Epithelial cell of prostate (primary cell): ENCODE measurements around the gene MUC5B.

Experiments
- DNase-seq: peaks from one replicate; pipeline ENCODE4 v3.0.0-alpha.2; 2011; ENCODE audit warnings: low read depth, low spot score
- H3K27ac ChIP-seq: fragments of 450-650 bp; 2 replicates; pipeline ENCODE4 v1.5.1; 2017; ENCODE audit warnings: mild to moderate bottlenecking

MUC5B gene

GRCh38 chr11:1292644-1293618 lies 70.1 kb downstream of the MUC5B start:
- no peak for DNase-seq
- H3K27ac ChIP-seq = no peak overlapping the region

DNA sequence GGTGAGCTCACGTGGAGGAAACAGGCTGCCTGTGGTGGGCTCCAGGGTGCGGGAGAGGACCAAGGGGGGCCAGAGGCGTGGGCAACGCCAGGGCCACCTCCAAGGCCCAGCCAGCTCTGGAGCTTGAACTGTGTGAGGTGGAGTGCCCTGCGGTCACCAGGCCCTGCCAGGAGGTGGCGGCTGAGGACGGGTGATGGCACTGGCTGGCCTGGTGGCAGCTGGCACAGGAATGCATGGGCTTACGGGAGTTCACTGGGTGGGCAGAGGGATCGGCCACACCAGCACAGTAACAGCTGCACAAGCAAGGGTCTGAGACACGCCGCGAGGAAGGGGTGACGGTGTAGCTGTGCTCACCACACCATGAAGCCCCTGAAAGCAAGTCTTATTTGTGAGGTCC lies 70.8 kb downstream of the MUC5B start:
- DNase-seq = no peak

DNA sequence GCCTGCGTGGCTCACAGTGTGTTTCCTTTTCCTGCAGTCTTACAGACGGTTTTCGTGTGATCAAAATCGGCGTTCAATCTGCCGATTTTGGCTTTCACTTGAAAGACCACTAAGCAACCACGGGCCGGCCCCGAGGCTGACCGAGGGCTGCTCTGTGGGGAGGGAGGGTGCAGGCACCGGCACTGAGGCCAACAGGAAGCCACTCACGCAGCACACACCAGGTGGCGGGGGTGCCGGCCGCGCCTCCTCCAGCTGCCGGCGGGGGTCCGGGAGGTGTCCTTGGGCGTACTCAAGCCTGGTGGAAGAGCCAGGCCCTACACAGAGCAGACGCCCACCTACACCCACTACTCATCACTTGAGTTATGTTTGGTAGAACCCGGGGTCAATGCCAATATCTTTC lies 72.2 kb downstream of the MUC5B start:
- H3K27ac ChIP-seq = no peak overlapping the region
- DNase-seq = no peak

More for the DNA sequence above, 70.8 kb downstream of the MUC5B start:
- H3K27ac ChIP-seq = no peak overlapping the region

- DNase-seq = no peak
- no peak overlapping the region for H3K27ac ChIP-seq
These were observed 72.7 kb downstream of the MUC5B start for GRCh38 chr11:1295591-1295990.

DNA sequence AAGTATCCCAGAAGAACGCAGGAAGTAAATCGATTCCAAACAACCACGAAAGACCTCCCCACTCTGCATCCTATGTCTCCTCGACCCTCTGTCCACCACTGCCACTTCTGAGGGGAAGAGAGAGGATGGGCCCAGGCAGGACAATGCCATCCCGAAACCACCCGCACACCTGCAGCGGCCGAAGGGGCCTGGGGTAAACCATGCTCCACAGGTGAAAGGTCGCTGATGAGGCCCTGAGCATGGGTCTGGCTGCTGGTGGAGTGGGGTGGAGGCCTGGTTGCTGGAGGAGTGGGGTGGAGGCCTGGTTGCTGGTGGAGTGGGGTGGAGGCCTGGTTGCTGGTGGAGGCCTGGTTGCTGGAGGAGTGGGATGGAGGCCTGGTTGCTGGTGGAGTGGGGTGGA lies 73.4 kb downstream of the MUC5B start:
- DNase-seq = no peak
- H3K27ac ChIP-seq = no peak overlapping the region

- DNase-seq = no peak
- no peak overlapping the region for H3K27ac ChIP-seq
These were observed 74.2 kb downstream of the MUC5B start for GRCh38 chr11:1297011-1297575.

GRCh38 chr11:1297576-1298473 lies 75.0 kb downstream of the MUC5B start:
- no peak for DNase-seq
- H3K27ac ChIP-seq = no peak overlapping the region

DNA sequence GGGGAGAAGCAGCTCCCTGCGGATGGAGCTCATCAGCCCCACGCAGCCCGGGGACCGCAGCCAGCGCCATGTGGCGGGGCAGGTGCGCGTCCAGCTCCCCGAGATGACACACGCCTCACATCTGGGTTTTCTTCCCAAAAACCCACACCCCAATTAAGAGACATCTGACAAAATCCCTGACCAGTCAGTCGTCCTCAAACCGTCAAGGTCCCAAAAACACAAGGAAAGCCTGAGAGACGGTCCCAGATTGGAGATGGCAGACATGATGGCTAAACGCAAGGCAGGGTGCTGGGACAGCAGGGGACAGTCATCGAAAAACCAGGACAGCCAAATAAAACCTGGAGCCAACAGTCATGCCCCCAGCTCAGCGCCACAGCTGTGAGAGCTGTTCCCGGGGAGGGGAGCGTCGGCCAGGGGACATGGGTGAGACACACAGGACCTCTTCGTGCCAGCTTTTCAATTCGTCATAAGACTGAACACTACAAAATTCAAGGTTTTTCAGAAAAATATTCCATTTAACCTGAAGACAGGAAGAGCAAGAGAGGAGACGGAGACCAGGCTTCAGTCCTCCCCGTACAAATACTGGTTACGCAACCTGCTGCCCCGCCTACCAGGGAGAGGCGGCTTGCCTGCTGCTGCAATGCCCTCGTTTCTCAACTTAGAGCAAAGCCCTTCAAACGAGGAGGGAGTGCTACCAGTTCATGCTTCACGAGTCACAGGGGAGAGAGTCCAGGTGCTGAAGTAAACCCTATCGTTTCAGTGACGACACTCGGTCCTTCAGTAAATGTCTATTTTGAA lies 76.0 kb downstream of the MUC5B start:
- DNase-seq = peak; percentile 53
- peak overlapping the region; percentile 46 for H3K27ac ChIP-seq

DNA sequence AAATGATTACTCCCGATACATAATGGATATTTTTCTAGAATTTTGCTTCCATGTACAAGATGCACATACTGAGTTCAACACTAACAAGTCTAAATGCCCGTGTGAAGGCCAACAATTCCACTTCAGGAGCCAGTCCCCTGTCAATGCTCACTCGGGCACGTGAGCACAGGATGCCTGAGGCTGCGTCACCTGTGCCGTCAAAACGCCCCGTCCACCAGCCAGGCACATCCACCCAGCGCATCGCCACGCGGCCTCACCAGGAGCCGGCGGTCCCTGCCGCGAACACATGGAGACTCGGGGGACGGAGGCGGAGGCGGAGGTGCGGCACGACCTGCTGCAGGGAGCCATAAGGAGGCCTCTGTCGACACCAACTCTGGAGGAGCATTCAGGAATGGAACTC lies 76.8 kb downstream of the MUC5B start:
- H3K27ac ChIP-seq = peak overlapping the region; percentile 46
- DNase-seq = no peak

GRCh38 chr11:1300121-1300520 lies 77.3 kb downstream of the MUC5B start:
- DNase-seq = no peak
- H3K27ac ChIP-seq = peak overlapping the region; percentile 46

DNA sequence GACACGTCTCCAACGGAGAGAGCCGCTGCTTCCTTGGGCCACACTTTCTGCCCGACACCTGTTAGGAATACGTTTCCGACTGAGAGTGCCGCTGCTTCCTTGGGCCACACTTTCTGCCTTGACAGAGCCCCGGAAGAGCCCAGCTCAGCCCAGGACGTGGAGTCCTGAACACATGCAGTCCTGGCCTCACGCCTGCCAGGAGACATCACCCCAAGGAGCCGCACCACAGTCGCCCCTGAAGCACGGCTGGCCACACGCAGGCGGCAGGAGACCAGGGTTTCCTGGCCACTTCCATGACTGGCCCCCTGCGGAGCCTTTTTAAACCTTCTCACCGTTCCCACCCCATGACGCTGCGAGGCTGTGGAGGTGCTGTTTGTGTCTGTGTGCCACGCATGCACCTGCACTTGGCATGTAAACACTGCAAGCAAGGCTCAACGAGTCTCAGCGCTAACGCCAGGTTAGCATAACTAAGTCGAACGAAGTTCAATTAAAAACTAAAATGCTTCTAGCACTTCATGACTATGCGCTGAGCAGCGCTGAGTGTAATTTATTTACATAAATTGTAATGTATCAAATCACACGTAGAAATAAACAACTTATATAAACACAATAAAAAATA lies 77.8 kb downstream of the MUC5B start:
- no peak for DNase-seq
- H3K27ac ChIP-seq = no peak overlapping the region

GRCh38 chr11:1301220-1302000 lies 78.5 kb downstream of the MUC5B start:
- H3K27ac ChIP-seq = no peak overlapping the region
- DNase-seq = no peak

DNA sequence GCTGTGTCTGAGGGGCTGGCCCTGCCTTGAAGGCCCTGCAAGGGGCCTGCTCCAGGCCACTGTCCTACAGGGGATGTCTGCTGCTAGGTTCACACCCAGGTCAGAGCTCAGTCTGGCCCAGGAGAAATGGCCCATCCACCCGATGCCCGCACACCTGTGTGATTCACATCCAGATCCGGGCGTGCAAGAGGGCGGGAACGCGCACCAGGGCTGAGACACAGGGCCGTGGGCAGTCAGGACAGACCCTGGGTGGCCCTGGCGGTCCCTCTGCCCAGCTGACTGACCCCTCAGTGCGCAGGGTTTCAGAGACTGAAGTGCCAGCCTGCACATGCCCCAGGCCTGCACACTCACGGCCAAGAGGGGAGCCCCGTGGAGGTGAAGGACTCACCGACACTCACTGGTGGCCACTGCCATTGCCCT lies 79.2 kb downstream of the MUC5B start:
- DNase-seq = no peak
- no peak overlapping the region for H3K27ac ChIP-seq

GRCh38 chr11:1302461-1303125 lies 79.7 kb downstream of the MUC5B start:
- DNase-seq = no peak
- peak overlapping the region; percentile 77 for H3K27ac ChIP-seq

DNA sequence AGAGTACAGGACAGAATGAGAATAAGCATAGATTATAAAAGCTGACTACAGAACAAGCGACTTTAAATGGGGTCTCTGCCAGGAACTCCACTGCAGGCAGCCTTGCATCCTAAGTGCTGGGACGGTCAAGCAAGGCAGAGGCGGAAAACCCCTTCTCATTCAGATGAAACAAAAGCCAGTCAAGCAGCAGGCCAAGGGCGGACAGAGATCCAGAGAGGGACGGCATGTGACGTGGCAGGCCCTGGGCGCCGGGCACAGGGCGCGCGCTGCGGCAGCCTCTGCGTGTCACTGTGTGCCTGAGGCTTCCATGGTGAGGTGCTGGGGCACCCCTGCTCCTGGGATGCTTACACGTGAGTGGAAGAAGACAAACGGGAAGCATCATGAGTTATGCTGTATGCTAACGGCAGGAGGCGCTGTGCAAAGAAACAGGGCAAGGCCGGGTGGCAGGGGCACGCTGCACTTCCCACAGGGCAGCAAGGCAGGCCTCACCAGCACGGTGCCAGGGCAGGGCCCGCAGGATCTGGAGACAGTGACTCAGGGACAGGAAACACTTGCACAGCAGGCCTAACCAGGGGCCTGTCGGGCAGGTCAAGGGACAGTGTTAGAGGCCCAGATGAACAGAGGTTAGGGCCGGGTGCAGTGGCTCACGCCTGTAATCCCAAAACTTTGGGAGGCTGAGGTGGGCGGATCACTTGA lies 80.4 kb downstream of the MUC5B start:
- peak; percentile 51 for DNase-seq
- H3K27ac ChIP-seq = peak overlapping the region; percentile 77

- H3K27ac ChIP-seq = peak overlapping the region; percentile 77
- no peak for DNase-seq
These were observed 81.1 kb downstream of the MUC5B start for GRCh38 chr11:1303973-1304372.

DNA sequence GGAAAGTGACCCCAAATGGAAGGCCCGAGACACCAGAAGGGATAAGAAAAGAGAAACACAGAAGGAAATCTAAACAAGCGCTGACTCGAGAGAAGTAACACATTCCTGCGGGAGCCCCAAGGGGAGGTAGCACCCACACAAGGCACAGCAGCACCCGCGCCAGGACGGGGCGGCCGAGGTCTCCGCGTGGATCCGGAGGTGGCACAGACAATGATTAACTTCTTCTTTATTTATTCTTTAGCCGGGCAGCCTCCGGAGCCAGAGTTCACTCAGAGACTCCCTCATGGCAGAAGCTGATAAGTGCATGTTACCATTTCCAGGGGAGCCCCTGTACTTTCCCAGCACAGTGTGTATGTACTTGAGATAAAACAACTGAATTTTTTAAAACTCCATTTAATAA lies 81.5 kb downstream of the MUC5B start:
- no peak for DNase-seq
- H3K27ac ChIP-seq = peak overlapping the region; percentile 77
